SH-SY5Y (cell line): ENCODE results near the gene ADORA3.

Experiments
- GATA2 ChIP-seq: IDR thresholded peaks from 2 replicates; pipeline ENCODE4 v1.6.1; 2011; ENCODE audit warnings: mild to moderate bottlenecking, low read depth, low read length
- GATA3 ChIP-seq: IDR thresholded peaks from 2 replicates; pipeline ENCODE4 v1.6.1; 2011; ENCODE audit warnings: low read depth, mild to moderate bottlenecking, low read length, moderate library complexity

DNA sequence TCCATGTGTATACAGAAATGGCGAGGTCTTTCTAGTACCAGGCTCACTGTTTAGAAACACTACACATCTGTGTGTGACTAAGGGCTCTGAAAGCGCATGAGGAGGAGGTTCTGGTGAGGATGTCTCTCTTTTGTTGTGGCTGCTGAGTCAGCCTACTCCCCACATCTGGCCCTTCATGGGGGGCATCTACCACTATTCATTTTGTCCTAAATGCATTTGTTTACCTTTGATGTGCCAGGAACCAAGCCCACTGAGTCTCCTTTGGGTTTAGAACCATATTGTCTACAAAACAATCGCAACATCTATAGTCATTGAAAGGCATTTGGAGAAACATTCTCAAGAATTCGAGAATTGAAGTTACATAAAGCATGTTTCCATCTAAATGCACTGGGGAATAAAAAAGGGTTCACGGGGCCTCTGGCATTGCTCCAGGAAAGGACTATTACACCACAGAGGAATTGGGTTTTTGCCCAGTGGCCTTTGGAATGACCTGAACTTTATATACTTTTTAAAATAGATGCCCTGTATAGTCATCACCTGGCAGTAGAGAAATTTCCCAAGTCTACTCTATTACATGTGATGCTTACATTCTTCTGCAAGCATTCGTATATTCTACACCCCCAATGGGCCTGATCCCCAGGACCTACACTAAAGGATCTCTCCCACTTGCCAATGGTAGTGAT lies 35.1 kb upstream of the ADORA3 start:
- TF ChIP-seq GATA2 (no peak), GATA3 (no peak)
